Endothelial cell of umbilical vein (primary cell): ENCODE measurements around the gene MAGI1. TPM values are rescaled to one million over a fixed set of nuclear protein-coding genes. Genes with fewer than 3 reads are reported as not detected.

Source experiments
- BruUV-seq: library from RNA; stranded (reverse); fragments of 400-500 nt; replicated peaks from 2 replicates; lab custom pipeline; 2021; lab: Mats Ljungman, UMichigan
- CTCF ChIA-PET: fragments of 300-600, 350-600 bp; sonication (Branson Sonifier 250); formaldehyde crosslinking; loops from one replicate; lab custom pipeline; 2021; ENCODE audit warnings: antibody characterized with exemption, inconsistent platforms; lab: Charles Lee
- POLR2A ChIA-PET: fragments of 300-600, 350-600 bp; sonication (Branson Sonifier 250); formaldehyde crosslinking; loops from one replicate; lab custom pipeline; 2021; ENCODE audit warnings: antibody characterized with exemption, inconsistent platforms; lab: Charles Lee
- DNase-seq: peaks from one replicate; pipeline ENCODE4 v3.0.0-alpha.2; 2011; ENCODE audit warnings: low read depth, low spot score
- FAIRE-seq: peaks from 2 replicates; lab custom pipeline; 2011; peaks lifted over from hg19 to GRCh38; lab: Jason Lieb, UNC
- H2AFZ ChIP-seq: 2 replicates; pipeline ENCODE4 v1.6.0; 2012; ENCODE audit warnings: low read depth, low read length, control low read depth, inconsistent platforms
- H3K27ac ChIP-seq: 2 replicates; pipeline ENCODE4 v1.5.1; 2011; ENCODE audit warnings: low read depth, mild to moderate bottlenecking, control low read depth, low read length, moderate library complexity; ENCODE audit not compliant: insufficient read depth
- H3K27me3 ChIP-seq, 2 experiments: 2 replicates each; pipeline versions ENCODE4 v1.6.0 to v1.6.1; 2011; ENCODE audit warnings: low read length in 2 of 2, mixed read lengths in 1 of 2; ENCODE audit not compliant: control insufficient read depth in 2 of 2, insufficient read depth in 2 of 2
- H3K36me3 ChIP-seq, 2 experiments: 2 replicates in 1 of 2; 3 replicates in 1 of 2; pipeline ENCODE4 v1.5.1; 2011; ENCODE audit warnings: low read length in 2 of 2, mild to moderate bottlenecking in 1 of 2, moderate library complexity in 1 of 2; ENCODE audit not compliant: control insufficient read depth in 2 of 2, insufficient read depth in 2 of 2; ENCODE audit errors: extremely low read depth in 1 of 2
- H3K4me1 ChIP-seq: 3 replicates; pipeline ENCODE4 v1.5.1; 2011; ENCODE audit warnings: mild to moderate bottlenecking, low read length; ENCODE audit not compliant: control insufficient read depth, insufficient read depth; ENCODE audit errors: extremely low read depth
- H3K4me2 ChIP-seq: 2 replicates; pipeline ENCODE4 v1.6.1; 2011; ENCODE audit warnings: low read length, control low read depth, mixed read lengths; ENCODE audit not compliant: insufficient read depth
- H3K4me3 ChIP-seq, 3 experiments: fragments of 200-600 bp in 1 of 3; sonication (generic), shearing (Covaris generic) in 1 of 3; replicated peaks in 1 of 3; 2 replicates each; pipeline ENCODE4 v1.5.1; 2011 to 2016; ENCODE audit warnings: control low read depth in 3 of 3, low read length in 3 of 3, mild to moderate bottlenecking in 2 of 3, inconsistent platforms in 1 of 3, low read depth in 1 of 3, moderate library complexity in 1 of 3; ENCODE audit not compliant: insufficient read depth in 1 of 3
- H3K79me2 ChIP-seq: 2 replicates; pipeline ENCODE4 v1.6.0; 2012; ENCODE audit warnings: low read length, inconsistent platforms; ENCODE audit not compliant: control insufficient read depth, insufficient read depth
- H3K9ac ChIP-seq: replicated peaks from 2 replicates; pipeline ENCODE3; 2011; ENCODE audit warnings: low read length, control low read depth; ENCODE audit not compliant: insufficient read depth; ENCODE audit errors: extremely low read depth
- H3K9me1 ChIP-seq: replicated peaks from 3 replicates; pipeline ENCODE4 v1.6.0; 2011; ENCODE audit warnings: mild to moderate bottlenecking, low read length; ENCODE audit not compliant: control insufficient read depth, insufficient read depth; ENCODE audit errors: extremely low read depth
- H3K9me3 ChIP-seq: replicated peaks from 2 replicates; pipeline ENCODE4 v1.5.1; 2012; ENCODE audit warnings: low read length, inconsistent platforms; ENCODE audit not compliant: control insufficient read depth, insufficient read depth
- H4K20me1 ChIP-seq: replicated peaks from 2 replicates; pipeline ENCODE3; 2011; ENCODE audit warnings: mild to moderate bottlenecking, low read length; ENCODE audit not compliant: control insufficient read depth, insufficient read depth; ENCODE audit errors: extremely low read depth
- EZH2 ChIP-seq: IDR thresholded peaks from 2 replicates; pipeline ENCODE4 v1.6.1; 2012; ENCODE audit warnings: borderline replicate concordance, low read depth, mild to moderate bottlenecking, moderate library complexity, low read length, inconsistent platforms; ENCODE audit not compliant: severe bottlenecking
- FOS ChIP-seq: IDR thresholded peaks from 2 replicates; pipeline ENCODE4 v1.6.1; 2011; ENCODE audit warnings: mild to moderate bottlenecking, low read length, moderate library complexity, borderline replicate concordance; ENCODE audit not compliant: insufficient read depth
- GATA2 ChIP-seq: IDR thresholded peaks from 2 replicates; pipeline ENCODE4 v1.7.0; 2011; ENCODE audit warnings: low read depth, mild to moderate bottlenecking, moderate library complexity, mixed read lengths, low read length; ENCODE audit not compliant: insufficient read length, insufficient read depth
- JUN ChIP-seq: IDR thresholded peaks from 2 replicates; pipeline ENCODE4 v1.6.1; 2011; ENCODE audit warnings: borderline replicate concordance, low read depth; ENCODE audit not compliant: insufficient read length, insufficient read depth
- MYC ChIP-seq: IDR thresholded peaks from one replicate; pipeline ENCODE4 v1.6.1; 2011; ENCODE audit warnings: mild to moderate bottlenecking, low read depth, low read length
- POLR2A ChIP-seq: IDR thresholded peaks from 2 replicates; pipeline ENCODE4 v1.6.1; 2012; ENCODE audit warnings: low read depth, mild to moderate bottlenecking, control low read depth, low read length
- POLR2AphosphoS5 ChIP-seq: IDR thresholded peaks from 2 replicates; pipeline ENCODE4 v1.6.1; 2012; ENCODE audit warnings: low read depth, mild to moderate bottlenecking, control low read depth, low read length, moderate library complexity; ENCODE audit not compliant: insufficient read depth
- dilution Hi-C: fragments of 300-500 bp; cut with MboI; formaldehyde crosslinking; loops from one replicate; pipeline ENCODE4 v1.15.0; 2019; ENCODE audit warnings: low sequenced_read_pairs; ENCODE audit not compliant: extremely low pct_ligation_motif_present
- intact Hi-C: fragments of 100-400 bp; cut with micrococcal nuclease; formaldehyde crosslinking; loops from one replicate; pipeline ENCODE4 v1.10.0; 2022
- polyA plus RNA-seq, 4 experiments: library from polyadenylated mRNA; depleted of rRNA in 3 of 4; stranded (reverse) in 3 of 4; unstranded in 1 of 4; fragments of >200 nt; gene quantifications; 2 replicates each; pipeline versions ENCODE4 v1.2.1 to v1.2.3, GENCODE V29; 2011 to 2012; ENCODE audit warnings: missing spikeins in 1 of 4
- total RNA-seq: library from RNA; stranded (reverse); gene quantifications from 2 replicates; pipeline ENCODE4 v1.2.3, GENCODE V29; 2021
- TF ChIP-seq, protein P1 (sequence below), 2 donors: IDR thresholded peaks; 1 replicate in 1 of 2; 2 replicates in 1 of 2; pipeline ENCODE4 v1.5.1; 2011; ENCODE audit warnings: low read length in 2 of 2, mild to moderate bottlenecking in 2 of 2, moderate library complexity in 2 of 2, control low read depth in 1 of 2, inconsistent platforms in 1 of 2, low read depth in 1 of 2; ENCODE audit not compliant: insufficient read depth in 1 of 2; ENCODE audit errors: extremely low read depth in 1 of 2
- TF ChIP-seq, protein P2 (sequence below): IDR thresholded peaks from 2 replicates; pipeline ENCODE4 v1.6.1; 2011; ENCODE audit not compliant: insufficient read depth, insufficient read length

Gene MAGI1
- total and polyA plus RNA-seq, 2 donors (not counting 3 experiments of a cell fraction or from before 2014, with no cell fraction given), result 10.1 to 47.9 TPM

DNA sequence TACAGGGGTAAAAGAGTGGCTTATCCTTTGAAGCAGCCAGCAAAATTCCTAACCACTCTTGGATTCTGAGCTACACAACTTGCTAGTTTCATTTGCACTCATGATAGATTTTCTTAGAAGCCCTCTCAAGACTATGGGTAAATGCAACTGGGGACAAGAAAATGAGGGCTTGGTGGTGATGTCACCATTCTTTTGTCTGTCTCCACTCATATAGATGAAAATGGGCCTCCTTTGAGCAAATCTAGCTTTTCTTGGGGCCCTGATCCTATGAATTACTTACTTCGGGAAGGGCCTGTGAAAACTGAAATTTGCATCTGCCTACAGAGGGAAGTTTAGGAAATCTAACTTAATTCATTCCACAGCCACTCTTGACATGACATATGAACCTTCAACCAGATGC, 486.3 kb downstream of the MAGI1 start:
- H3K27me3 ChIP-seq, result peaks cover 0 to 12% of the 10 kb centered on the region in 2 experiments
- peak; percentile 12 for FAIRE-seq
- H3K4me2 ChIP-seq, result no peak overlapping the region
- H3K36me3 ChIP-seq, result no peaks in the 10 kb centered on the region
- ChIA-PET POLR2A (no interaction called here), CTCF (no interaction called here)
- H3K9me3 ChIP-seq, result no peaks in the 10 kb centered on the region
- dilution Hi-C loops, result no loop called here
- DNase-seq, result no peak
- H2AFZ ChIP-seq, result no peak overlapping the region
- no peak overlapping the region for H3K9ac ChIP-seq
- TF ChIP-seq POLR2AphosphoS5 (no peak), JUN (no peak), GATA2 (no peak), EZH2 (no peak), MYC (no peak), POLR2A (no peak), FOS (no peak)
- TF ChIP-seq, protein P1, sequence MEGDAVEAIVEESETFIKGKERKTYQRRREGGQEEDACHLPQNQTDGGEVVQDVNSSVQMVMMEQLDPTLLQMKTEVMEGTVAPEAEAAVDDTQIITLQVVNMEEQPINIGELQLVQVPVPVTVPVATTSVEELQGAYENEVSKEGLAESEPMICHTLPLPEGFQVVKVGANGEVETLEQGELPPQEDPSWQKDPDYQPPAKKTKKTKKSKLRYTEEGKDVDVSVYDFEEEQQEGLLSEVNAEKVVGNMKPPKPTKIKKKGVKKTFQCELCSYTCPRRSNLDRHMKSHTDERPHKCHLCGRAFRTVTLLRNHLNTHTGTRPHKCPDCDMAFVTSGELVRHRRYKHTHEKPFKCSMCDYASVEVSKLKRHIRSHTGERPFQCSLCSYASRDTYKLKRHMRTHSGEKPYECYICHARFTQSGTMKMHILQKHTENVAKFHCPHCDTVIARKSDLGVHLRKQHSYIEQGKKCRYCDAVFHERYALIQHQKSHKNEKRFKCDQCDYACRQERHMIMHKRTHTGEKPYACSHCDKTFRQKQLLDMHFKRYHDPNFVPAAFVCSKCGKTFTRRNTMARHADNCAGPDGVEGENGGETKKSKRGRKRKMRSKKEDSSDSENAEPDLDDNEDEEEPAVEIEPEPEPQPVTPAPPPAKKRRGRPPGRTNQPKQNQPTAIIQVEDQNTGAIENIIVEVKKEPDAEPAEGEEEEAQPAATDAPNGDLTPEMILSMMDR (IDR thresholded peaks at IDR 0.05; ENCODE audit: extremely low read depth in 1 of 2, insufficient read depth in 1 of 2, low read depth in 1 of 2, low read length in 2 of 2), result no peak
- TF ChIP-seq, protein P2, sequence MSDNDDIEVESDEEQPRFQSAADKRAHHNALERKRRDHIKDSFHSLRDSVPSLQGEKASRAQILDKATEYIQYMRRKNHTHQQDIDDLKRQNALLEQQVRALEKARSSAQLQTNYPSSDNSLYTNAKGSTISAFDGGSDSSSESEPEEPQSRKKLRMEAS, result no peak
- no TSS peak for BruUV-seq
- no peaks in the 10 kb centered on the region for H3K9me1 ChIP-seq
- H3K4me3 ChIP-seq, result no peak overlapping the region
- H3K4me1 ChIP-seq, result peaks cover 3% of the 10 kb centered on the region
- intact Hi-C loops, result no loop called here
- no peaks in the 10 kb centered on the region for H3K79me2 ChIP-seq
- H4K20me1 ChIP-seq, result no peaks in the 10 kb centered on the region
- H3K27ac ChIP-seq, result no peak overlapping the region
